ENCODE results near the gene GLTP. TPM values are rescaled to one million over a fixed set of nuclear protein-coding genes. Genes with fewer than 3 reads are reported as not detected.

Gene GLTP
- total and polyA plus RNA-seq, 2 of the 4 experiments (the other 2 are of a cell fraction): 34.4 to 58.4 TPM

GRCh38 chr12:109830267-109830666, 50.1 kb downstream of the GLTP start:
- no peak overlapping the region for H2AFZ ChIP-seq (replicated peaks; ENCODE audit: low read length, poor library complexity)
- no peak overlapping the region for H4K5ac ChIP-seq (ENCODE audit: low read depth, low read length)
- DNase-seq (no peak), ATAC-seq (ENCODE audit: low read depth) (no peak)
- H3K9me1 ChIP-seq (ENCODE audit: insufficient read depth, low read length): no peaks in the 10 kb centered on the region
- intact Hi-C loops (cut with micrococcal nuclease): no loop called here
- no peaks in the 10 kb centered on the region for H3K9me3 ChIP-seq (ENCODE audit: control insufficient read depth, insufficient read depth, low read length)
- no peak overlapping the region for H3K23ac ChIP-seq (ENCODE audit: low read depth, low read length)
- CTCF ChIA-PET: no interaction called here
- no peak overlapping the region for H3K4me2 ChIP-seq (ENCODE audit: low read depth, low read length)
- H2BK120ac ChIP-seq (ENCODE audit: low read depth, low read length): no peak overlapping the region
- POLR2A ChIA-PET (ENCODE audit: unreplicated experiment): no interaction called here
- in situ Hi-C loops (cut with MboI; ENCODE audit: low sequenced_read_pairs): no loop called here
- no CpG with 5 or more reads among the region's 2 CpGs for WGBS, 2 experiments (ENCODE audit: extremely low coverage in 2 of 2, insufficient read length in 1 of 2)
- no peaks in the 10 kb centered on the region for H3K27me3 ChIP-seq (ENCODE audit: control insufficient read depth, insufficient read depth, low read length)
- dilution Hi-C loops (cut with HindIII; ENCODE audit: low sequenced_read_pairs, unreplicated experiment): no loop called here
- no peak overlapping the region for H4K91ac ChIP-seq (ENCODE audit: insufficient read depth, low read depth, low read length)
- H2AK5ac ChIP-seq (ENCODE audit: low read depth, low read length): no peak overlapping the region
- no peak overlapping the region for H2AK9ac ChIP-seq (replicated peaks; ENCODE audit: low read depth, low read length, poor library complexity)
- H4K20me1 ChIP-seq (ENCODE audit: insufficient read depth, low read length): no peaks in the 10 kb centered on the region; the same call in 1 of the 2 replicates
- H2BK15ac ChIP-seq (ENCODE audit: low read depth, low read length): no peak overlapping the region
- H3K4me1 ChIP-seq (ENCODE audit: control insufficient read depth, insufficient read depth, low read length): peaks cover 2% of the 10 kb centered on the region; the same call in 1 of the 2 replicates
- H2BK20ac ChIP-seq (ENCODE audit: low read depth, low read length): no peak overlapping the region
- H3K14ac ChIP-seq (replicated peaks; ENCODE audit: low read depth, low read length): no peak overlapping the region
- H3K79me1 ChIP-seq (ENCODE audit: low read depth in 1 of 2, low read length in 2 of 2): 0 out of 4 replicates have a peak, but pooled peaks cover 0 to 3% of the 10 kb centered on the region in 2 experiments
- no peak overlapping the region for H3K56ac ChIP-seq (ENCODE audit: extremely low read depth, insufficient read depth, low read length)
- no peak overlapping the region for H2BK5ac ChIP-seq (ENCODE audit: low read depth, low read length, poor library complexity, severe bottlenecking)
- TF ChIP-seq MAFK (IDR thresholded peaks at IDR 0.05; ENCODE audit: low read depth, low read length) (no peak), RAD21 (IDR thresholded peaks at IDR 0.05; ENCODE audit: low read length) (no peak), CEBPB (IDR thresholded peaks at IDR 0.05; ENCODE audit: low read depth, low read length) (no peak), RFX5 (IDR thresholded peaks at IDR 0.05; ENCODE audit: low read depth, low read length) (no peak), MXI1 (IDR thresholded peaks at IDR 0.05; ENCODE audit: borderline replicate concordance, low read depth, low read length) (no peak), SMC3 (IDR thresholded peaks at IDR 0.05; ENCODE audit: low read depth, low read length) (no peak), BHLHE40 (IDR thresholded peaks at IDR 0.05; ENCODE audit: low read depth, low read length) (no peak), USF2 (IDR thresholded peaks at IDR 0.05; ENCODE audit: low read depth, low read length) (no peak), NFE2L2 (IDR thresholded peaks at IDR 0.05; ENCODE audit: low read depth, low read length) (no peak), RCOR1 (IDR thresholded peaks at IDR 0.05; ENCODE audit: insufficient replicate concordance, low read length) (no peak), ELK1 (IDR thresholded peaks at IDR 0.05; ENCODE audit: borderline replicate concordance, low read depth, low read length) (no peak), CHD1 (IDR thresholded peaks at IDR 0.05; ENCODE audit: low read depth, low read length) (no peak), CTCF (conservative IDR thresholded peaks at IDR 0.05; ENCODE audit: low read depth, low read length) (no peak), POLR2A (IDR thresholded peaks at IDR 0.05; ENCODE audit: low read depth, low read length) (no peak), MAZ (IDR thresholded peaks at IDR 0.05; ENCODE audit: borderline replicate concordance, low read depth, low read length) (no peak), FOS (IDR thresholded peaks at IDR 0.05; ENCODE audit: low read depth, low read length) (no peak)
- H3K36me3 ChIP-seq (ENCODE audit: control insufficient read depth, insufficient read depth, low read length): no peaks in the 10 kb centered on the region
- H3K9ac ChIP-seq (ENCODE audit: low read depth, low read length): no peak overlapping the region
- no peak overlapping the region for H3K27ac ChIP-seq (ENCODE audit: insufficient read depth, low read length)
- no peak overlapping the region for H3K4ac ChIP-seq (ENCODE audit: low read depth, low read length)
- H3K18ac ChIP-seq (ENCODE audit: low read depth, low read length): no peak overlapping the region
- H3K4me3 ChIP-seq (ENCODE audit: insufficient read depth, low read depth, low read length): no peak overlapping the region
- BruUV-seq (replicated peaks): no TSS peak
- no peak overlapping the region for H4K8ac ChIP-seq (ENCODE audit: low read depth in 2 of 2, low read length in 2 of 2)
